ENCODE results near the gene TANC2. TPM values are rescaled to one million over a fixed set of nuclear protein-coding genes. Genes with fewer than 3 reads are reported as not detected.

TANC2 gene
- total RNA-seq, 1 experiment from 2014 or later: 53.2 TPM

DNA sequence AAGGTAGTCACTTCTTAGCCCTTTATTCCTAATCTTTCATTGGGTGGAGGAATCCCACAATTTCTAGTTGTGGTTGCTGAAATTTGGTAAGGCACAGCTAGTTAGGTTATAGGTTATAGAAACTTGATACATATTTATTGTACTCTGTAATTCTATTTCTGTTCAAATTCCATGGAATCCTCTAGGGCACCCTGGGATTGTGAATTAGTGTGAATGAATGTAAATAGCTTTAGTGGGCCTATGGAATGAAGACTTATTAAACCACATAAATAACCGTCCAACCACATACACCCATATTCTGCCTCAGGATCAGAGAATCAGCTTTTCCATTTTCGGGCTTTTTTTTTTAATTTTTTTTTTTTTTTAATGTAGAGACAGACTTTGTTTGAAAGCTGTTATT, 9.2 kb downstream of the TANC2 start:
- Histone ChIP-seq H3K9me2 (ENCODE audit: insufficient read depth) (no peaks in the 10 kb centered on the region), H3K9me3 (ENCODE audit: control insufficient read depth in 1 of 2, insufficient read depth in 1 of 2, low read depth in 1 of 2, low read length in 2 of 2) (peaks cover 0 to 7% of the 10 kb centered on the region in 2 experiments; a peak in 2 of 4 replicates), H3K4me1 (ENCODE audit: control insufficient read depth in 1 of 2, insufficient read depth in 2 of 2, low read length in 2 of 2) (no peaks in the 10 kb centered on the region), H3K9ac (ENCODE audit: low read length) (no peak overlapping the region), H4K20me1 (ENCODE audit: insufficient read depth) (no peaks in the 10 kb centered on the region), H2AFZ (ENCODE audit: low read depth, low read length, poor library complexity, severe bottlenecking) (no peak overlapping the region), H3K27ac (ENCODE audit: low read depth, low read length) (no peak overlapping the region), H3K4me2 (ENCODE audit: low read length) (no peak overlapping the region), H3K4me3 (replicated peaks in 1 of 2; ENCODE audit: low read depth in 1 of 2, low read length in 2 of 2) (no peak overlapping the region), H3K36me3 (ENCODE audit: control insufficient read depth in 1 of 2, insufficient read depth in 2 of 2, low read length in 2 of 2) (no peaks in the 10 kb centered on the region), H3K27me3 (ENCODE audit: insufficient read depth, low read length) (no peaks in the 10 kb centered on the region), H3K79me2 (ENCODE audit: insufficient read depth, low read length) (peaks cover 74% of the 10 kb centered on the region)
- CTCF ChIA-PET: interaction anchor here (1.8 kb wide), 1 partner anchor 8 kb away, joined by 3 read pairs; no protein-coding TSS in a partner anchor
- ATAC-seq: no peak
- intact Hi-C loops (cut with micrococcal nuclease): no loop called here
- no peak for DNase-seq (ENCODE audit: low read depth, low spot score)
- RAD21 ChIA-PET (ENCODE audit: low non-redundant PET in 1 of 2, low total read pairs in 2 of 2, uncharacterized antibody in 2 of 2, unreplicated experiment in 2 of 2): no interaction called here
- POLR2A ChIA-PET: interaction anchor here (1.0 kb wide), 1 partner anchor 20 kb away, joined by 3 read pairs; no protein-coding TSS in a partner anchor
- TF ChIP-seq, protein P1, sequence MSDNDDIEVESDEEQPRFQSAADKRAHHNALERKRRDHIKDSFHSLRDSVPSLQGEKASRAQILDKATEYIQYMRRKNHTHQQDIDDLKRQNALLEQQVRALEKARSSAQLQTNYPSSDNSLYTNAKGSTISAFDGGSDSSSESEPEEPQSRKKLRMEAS (IDR thresholded peaks at IDR 0.05): no peak
- TF ChIP-seq, protein P2, sequence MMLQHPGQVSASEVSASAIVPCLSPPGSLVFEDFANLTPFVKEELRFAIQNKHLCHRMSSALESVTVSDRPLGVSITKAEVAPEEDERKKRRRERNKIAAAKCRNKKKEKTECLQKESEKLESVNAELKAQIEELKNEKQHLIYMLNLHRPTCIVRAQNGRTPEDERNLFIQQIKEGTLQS (IDR thresholded peaks at IDR 0.05): no peak
- TF ChIP-seq EGR1 (IDR thresholded peaks at IDR 0.05; ENCODE audit: low read depth): no peak
- no peak for TF ChIP-seq SIN3A (IDR thresholded peaks at IDR 0.05; ENCODE audit: low read depth)
- TF ChIP-seq SRF (IDR thresholded peaks at IDR 0.05; ENCODE audit: low read depth): no peak
- TF ChIP-seq CBX3 (IDR thresholded peaks at IDR 0.05; ENCODE audit: low read depth): no peak
- TF ChIP-seq, protein P3, sequence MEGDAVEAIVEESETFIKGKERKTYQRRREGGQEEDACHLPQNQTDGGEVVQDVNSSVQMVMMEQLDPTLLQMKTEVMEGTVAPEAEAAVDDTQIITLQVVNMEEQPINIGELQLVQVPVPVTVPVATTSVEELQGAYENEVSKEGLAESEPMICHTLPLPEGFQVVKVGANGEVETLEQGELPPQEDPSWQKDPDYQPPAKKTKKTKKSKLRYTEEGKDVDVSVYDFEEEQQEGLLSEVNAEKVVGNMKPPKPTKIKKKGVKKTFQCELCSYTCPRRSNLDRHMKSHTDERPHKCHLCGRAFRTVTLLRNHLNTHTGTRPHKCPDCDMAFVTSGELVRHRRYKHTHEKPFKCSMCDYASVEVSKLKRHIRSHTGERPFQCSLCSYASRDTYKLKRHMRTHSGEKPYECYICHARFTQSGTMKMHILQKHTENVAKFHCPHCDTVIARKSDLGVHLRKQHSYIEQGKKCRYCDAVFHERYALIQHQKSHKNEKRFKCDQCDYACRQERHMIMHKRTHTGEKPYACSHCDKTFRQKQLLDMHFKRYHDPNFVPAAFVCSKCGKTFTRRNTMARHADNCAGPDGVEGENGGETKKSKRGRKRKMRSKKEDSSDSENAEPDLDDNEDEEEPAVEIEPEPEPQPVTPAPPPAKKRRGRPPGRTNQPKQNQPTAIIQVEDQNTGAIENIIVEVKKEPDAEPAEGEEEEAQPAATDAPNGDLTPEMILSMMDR (IDR thresholded peaks at IDR 0.05 in 2 of 3, conservative IDR thresholded peaks at IDR 0.05 in 1 of 3; ENCODE audit: borderline replicate concordance in 1 of 3, insufficient read depth in 1 of 3, low read depth in 2 of 3, low read length in 2 of 3): no peak
- no peak for TF ChIP-seq EZH2phosphoT487 (IDR thresholded peaks at IDR 0.05; ENCODE audit: borderline replicate concordance)
- TF ChIP-seq, protein P4, sequence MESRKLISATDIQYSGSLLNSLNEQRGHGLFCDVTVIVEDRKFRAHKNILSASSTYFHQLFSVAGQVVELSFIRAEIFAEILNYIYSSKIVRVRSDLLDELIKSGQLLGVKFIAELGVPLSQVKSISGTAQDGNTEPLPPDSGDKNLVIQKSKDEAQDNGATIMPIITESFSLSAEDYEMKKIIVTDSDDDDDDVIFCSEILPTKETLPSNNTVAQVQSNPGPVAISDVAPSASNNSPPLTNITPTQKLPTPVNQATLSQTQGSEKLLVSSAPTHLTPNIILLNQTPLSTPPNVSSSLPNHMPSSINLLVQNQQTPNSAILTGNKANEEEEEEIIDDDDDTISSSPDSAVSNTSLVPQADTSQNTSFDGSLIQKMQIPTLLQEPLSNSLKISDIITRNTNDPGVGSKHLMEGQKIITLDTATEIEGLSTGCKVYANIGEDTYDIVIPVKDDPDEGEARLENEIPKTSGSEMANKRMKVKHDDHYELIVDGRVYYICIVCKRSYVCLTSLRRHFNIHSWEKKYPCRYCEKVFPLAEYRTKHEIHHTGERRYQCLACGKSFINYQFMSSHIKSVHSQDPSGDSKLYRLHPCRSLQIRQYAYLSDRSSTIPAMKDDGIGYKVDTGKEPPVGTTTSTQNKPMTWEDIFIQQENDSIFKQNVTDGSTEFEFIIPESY (IDR thresholded peaks at IDR 0.05; ENCODE audit: extremely low read depth, insufficient replicate concordance, low read length): no peak
- no peak for TF ChIP-seq POLR2AphosphoS5 (IDR thresholded peaks at IDR 0.05; ENCODE audit: low read depth, low read length)
- no peak for TF ChIP-seq EZH2 (IDR thresholded peaks at IDR 0.05)
- no peak for TF ChIP-seq YY1 (IDR thresholded peaks at IDR 0.05; ENCODE audit: extremely low read depth, insufficient replicate concordance, low read depth, low read length)
- TF ChIP-seq, protein P5, sequence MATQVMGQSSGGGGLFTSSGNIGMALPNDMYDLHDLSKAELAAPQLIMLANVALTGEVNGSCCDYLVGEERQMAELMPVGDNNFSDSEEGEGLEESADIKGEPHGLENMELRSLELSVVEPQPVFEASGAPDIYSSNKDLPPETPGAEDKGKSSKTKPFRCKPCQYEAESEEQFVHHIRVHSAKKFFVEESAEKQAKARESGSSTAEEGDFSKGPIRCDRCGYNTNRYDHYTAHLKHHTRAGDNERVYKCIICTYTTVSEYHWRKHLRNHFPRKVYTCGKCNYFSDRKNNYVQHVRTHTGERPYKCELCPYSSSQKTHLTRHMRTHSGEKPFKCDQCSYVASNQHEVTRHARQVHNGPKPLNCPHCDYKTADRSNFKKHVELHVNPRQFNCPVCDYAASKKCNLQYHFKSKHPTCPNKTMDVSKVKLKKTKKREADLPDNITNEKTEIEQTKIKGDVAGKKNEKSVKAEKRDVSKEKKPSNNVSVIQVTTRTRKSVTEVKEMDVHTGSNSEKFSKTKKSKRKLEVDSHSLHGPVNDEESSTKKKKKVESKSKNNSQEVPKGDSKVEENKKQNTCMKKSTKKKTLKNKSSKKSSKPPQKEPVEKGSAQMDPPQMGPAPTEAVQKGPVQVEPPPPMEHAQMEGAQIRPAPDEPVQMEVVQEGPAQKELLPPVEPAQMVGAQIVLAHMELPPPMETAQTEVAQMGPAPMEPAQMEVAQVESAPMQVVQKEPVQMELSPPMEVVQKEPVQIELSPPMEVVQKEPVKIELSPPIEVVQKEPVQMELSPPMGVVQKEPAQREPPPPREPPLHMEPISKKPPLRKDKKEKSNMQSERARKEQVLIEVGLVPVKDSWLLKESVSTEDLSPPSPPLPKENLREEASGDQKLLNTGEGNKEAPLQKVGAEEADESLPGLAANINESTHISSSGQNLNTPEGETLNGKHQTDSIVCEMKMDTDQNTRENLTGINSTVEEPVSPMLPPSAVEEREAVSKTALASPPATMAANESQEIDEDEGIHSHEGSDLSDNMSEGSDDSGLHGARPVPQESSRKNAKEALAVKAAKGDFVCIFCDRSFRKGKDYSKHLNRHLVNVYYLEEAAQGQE (IDR thresholded peaks at IDR 0.05; ENCODE audit: low read depth): no peak
- no peak for TF ChIP-seq CEBPB (IDR thresholded peaks at IDR 0.05; ENCODE audit: low read depth)
- no peak for TF ChIP-seq ELF1 (IDR thresholded peaks at IDR 0.05; ENCODE audit: borderline replicate concordance, low read depth)
- no peak for TF ChIP-seq SP1 (IDR thresholded peaks at IDR 0.05; ENCODE audit: low read depth)
- BruUV-seq (replicated peaks): no TSS peak

Data from HCT116 (cell line).